Stimulated activated CD8-positive, alpha-beta memory T cell treated with anti-CD3 and anti-CD28 coated beads, Interleukin-2, amount 100 ng/mL, for 1 hour (primary cell): ENCODE measurements around the gene LCN15.
"Not testable (repeated sequence)": the region's sequence is repeated elsewhere in the genome, so short reads cannot be mapped to it uniquely, and the experiment has no call there.

Experiments
- DNase-seq, 2 donors: peaks; one replicate each; pipeline ENCODE4 v3.0.0-alpha.2; 2020; ENCODE audit warnings: low read depth in 2 of 2

The LCN15 gene

DNA sequence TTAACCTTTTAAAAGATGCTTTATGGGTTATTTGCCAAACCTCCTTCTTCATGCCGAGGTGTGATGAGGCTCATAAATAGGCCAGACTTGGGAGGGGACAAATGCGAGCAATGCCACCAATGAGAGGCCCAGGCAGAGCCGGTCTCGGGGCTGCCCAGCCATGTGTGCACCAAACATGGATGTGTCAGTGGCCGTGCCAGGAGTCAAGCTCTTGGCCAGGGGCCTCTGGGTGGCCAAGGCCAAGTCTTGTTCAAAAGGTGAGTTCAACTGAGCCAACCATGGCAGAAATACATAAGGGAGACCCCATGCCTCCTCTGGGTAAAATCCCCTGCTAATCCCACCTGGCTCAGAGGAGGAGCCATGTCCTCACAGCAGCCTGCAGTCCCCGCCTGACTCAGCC, 10.9 kb upstream of the LCN15 start:
- no peak for DNase-seq

DNA sequence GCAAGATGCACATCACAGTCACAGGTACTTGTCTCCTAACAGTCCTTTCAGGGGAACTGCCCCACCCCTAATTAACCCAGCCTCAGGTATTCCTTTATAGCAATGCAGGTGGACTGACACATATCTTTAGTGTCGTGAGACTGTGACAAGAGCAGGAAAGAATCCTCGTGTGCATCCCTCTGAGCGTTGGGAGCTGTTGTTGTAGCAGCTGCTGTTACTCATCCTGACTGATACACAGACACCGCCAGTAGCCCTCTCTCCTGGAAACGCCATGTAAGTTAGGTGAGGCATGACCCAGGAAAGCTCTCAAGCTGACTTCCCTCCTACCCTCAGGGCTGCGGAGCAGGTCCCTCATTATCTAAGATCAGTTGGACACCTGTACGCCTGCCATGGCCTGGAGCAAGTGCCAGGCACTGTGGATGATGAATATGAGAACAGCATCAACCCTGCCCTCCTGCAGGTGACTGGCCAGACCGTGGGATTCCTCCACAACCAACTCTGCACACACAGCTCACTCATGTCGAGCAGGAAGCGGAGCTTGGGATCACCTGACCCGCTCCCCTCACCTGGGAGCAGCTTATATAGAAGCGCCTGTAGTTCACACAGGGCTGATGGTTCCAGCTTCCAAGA, 10.2 kb upstream of the LCN15 start:
- no peak for DNase-seq

DNA sequence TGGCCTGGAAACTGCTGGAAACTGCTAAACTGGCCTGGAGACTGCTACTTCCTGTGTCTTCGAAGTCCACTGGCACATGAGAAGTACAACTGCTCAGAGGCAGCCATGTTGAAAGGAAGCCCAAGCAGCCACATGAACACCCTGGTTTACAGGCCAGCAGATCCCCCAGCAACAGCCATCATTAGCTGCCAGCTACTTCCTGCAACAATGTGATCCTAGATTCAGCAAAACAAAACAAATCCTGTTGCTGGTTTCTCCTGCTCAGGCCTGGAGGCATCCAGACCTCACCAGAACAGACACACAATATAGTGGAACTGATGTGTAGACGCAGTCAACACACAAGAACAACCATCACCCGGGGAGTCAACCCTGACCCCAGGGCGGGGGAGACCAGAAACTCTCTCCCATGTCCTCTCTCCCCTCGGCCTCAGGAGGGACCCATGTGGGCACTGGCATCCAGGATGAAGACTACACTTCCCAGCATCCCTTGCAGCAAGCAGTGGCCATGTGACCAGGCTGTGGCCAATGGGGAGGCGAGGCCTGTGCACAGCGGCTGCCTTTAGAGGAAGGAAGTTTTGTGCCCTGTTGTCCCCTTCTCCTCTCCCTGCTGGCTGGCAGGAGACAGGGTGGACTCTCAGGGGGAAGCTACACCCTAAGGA, 9.2 kb upstream of the LCN15 start:
- no peak for DNase-seq

DNA sequence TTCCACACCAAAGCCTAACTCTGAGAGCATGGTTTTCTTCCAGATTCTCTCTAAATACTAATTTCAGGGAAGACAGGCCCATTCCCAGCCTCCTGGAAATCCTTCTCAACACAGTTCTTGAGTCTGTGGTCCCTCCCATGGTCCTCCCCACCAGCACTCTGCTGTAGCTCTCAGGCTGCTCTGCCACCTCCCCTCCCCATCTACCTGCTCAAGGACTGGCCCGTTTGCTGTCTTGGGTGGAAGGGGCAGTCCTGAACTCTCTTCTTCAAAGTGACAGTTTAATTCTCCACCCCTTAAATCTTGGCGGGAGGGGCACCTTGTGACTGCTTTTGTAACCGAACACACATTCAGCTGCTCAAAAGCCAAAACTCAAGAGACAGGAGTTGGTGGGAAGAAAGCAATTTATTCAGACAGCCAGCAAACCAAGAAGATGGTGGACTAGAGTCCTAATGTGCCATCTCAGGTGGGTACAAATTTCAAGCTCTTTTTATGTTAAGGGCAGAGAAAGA, 7.6 kb upstream of the LCN15 start:
- DNase-seq, result no peak

DNA sequence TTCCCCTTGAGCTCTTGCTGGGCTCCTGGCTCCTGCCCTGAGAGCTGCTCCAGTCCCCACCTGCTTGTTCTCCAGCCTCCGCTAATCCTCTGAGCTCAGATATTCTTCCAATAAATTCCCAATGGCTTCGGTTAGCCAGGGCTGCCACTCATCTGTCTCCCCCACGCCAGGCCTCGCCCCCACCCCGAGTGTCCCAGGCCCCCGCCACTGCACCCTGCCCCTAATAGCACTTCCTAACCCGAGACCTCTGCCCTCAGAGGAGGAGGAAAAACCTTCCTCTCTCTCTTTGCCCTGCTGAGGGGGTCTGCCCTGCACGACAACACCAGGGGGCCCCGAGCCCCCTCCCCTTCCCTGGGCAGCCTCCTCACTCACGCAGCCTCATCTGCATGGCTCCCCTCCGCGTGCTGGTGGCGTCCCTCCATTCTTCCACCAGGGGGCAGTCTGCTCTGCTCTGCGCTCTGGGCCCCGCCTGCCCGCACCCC, 5.4 kb upstream of the LCN15 start:
- peak in 1 of 2 donors; percentile 21 for DNase-seq

DNA sequence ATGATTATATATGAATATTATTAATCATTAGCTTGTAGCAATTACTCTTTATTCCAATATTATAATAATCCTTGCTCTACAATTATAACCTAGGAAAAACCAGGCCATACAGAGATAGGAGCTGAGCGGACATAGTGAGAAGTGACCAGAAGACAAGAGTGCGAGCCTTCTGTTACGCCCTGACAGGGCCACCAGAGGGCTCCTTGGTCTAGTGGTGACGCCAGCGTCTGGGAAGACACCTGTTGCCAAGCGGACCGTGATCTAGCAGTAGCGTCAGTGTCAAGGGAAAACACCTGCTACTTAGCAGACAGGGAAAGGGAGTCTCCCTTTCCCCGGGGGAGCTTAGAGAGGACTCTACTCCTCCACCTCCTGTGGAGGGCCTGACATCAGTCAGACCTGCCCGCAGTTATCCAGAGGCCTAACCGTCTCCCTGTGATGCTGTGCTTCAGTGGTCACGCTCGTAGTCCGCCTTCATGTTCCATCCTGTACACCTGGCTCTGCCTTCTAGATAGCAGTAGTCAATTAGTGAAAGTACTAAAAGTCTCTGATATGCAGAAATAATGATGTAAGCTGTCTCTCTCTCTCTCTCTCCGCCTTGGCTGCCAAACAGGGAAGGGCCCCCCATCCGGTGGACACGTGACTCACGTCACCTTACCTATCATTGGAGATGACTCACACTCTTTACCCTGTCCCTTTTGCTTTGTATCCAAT, 2.2 kb upstream of the LCN15 start:
- not testable (repeated sequence) for DNase-seq

DNA sequence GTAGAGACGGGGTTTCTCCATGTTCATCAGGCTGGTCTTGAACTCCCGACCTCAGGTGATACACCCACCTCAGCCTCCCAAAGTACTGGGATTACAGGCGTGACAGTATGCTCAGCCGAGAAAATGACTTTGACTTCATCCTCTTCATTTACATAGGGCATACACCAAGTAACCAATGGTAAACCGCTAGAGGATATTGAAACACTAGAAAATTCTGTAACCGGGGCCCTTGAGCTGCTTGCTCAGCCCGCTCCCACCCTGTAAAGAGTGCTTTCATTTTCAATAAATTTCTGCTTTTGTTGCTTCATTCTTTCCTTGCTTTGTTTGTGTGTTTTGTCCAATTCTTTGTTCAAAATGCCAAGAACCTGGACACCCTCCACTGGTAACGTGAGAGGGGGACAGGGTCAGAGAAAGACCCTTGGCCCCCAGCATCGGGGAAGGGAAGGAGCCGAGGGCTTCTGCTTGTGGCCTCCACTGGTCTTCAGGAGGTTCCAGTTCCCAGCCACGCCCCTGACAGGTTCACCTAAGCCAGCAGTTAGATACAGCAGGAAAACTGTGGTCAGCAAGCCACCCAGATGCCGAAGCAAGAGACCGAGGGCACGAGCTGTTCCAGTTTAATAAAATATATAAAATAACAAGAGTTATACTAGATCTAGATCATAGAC, 1.6 kb upstream of the LCN15 start:
- not testable (repeated sequence) for DNase-seq

DNA sequence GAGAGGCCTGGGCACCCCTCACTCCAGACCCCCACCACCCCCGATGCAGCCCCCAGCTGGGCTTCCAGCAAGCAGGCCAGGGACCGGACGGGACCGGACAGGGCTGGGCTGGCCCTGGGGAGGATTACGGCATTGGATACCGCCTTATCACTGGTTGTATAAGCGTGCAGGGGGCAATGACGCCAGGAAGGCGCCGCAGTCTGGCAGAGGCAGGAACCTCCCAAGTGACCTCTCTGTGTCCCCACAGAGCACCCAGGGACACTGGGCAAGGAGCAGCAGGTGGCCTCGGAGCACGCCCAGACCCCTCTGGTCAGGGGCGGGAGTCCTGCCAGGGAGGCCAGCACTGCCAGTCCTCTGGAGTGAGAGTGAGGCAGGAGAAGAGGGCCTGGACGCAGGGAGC, 723 bp upstream of the LCN15 start:
- no peak for DNase-seq

DNA sequence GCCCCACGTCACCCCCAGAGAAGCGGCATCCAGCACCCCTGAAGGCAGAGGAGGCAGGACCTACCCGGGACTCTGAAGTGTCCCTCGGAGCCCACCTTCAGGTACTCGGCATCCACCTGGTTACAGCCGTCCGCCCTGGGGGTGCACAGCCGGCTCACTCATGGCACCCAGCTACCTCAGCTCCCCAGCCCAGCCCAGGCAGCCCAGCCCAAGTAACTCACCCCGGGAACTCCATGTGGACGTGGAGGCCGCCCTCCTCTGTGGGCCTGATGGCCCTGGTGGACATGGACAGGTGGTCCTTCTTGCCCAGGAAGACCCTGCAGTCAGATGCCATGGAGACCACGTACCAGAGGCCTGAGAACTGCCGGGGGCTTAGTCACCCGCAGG, 676 bp downstream of the LCN15 start:
- DNase-seq, result no peak

DNA sequence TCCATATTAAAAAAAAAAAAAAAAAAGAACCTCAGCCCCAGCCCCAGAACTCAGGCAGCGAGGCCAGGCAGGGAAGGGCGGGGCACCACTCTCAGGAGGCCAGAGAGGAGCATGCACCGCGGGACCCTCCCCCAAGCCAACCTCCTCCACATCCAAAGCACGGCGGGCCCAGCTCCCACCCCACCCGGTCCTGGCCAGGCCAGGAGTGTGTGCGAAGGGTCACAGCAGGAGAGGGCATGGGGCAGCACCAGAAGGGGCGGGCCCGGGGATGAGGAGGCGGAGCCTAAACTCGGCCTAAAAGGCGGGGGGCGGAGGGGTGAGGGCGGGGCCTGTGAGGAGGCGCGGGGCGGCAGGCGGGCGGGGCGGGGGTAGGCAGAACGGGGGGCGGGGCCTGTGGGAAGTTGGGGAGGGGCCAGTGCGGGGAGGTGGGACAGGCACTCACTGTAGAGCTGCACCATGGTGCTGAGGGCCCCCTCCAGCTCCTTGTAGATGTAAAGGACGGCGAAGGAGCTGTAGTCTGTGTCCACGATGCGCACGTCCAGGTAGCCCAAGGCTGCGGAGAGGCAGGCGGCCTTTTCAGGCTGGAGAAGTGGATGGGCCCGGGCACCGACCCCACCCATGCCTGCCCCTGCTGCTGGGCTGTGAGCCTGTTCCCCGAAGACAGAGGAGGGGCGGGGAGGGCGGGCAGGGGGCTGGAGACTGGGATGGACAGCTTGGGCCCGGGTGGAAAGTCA, 1.2 kb downstream of the LCN15 start:
- peak in 1 of 2 donors; percentile 20 for DNase-seq

DNA sequence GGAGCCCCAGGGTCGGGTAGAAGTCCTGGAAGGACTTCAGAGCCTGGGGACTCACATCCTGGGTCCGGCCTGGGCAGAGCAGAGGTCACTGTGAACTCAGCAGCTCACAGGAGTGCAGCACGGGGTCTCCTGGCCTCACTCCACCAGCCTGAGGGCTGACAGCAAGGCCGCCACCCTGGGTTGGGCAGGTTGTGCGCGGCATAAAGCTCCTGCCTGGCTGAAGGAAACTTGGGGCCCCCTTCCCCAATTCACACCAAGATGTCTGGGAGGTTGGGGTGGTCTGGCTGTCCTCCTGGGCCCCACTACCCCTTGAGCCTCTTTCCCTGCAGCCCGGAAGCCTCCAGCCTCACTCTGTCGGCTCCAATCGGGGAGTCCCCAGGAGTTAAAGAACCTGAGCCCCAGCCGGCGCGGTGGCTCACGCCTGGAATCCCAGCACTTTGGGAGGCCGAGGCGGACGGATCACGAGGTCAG, 2.1 kb downstream of the LCN15 start:
- DNase-seq, result no peak

DNA sequence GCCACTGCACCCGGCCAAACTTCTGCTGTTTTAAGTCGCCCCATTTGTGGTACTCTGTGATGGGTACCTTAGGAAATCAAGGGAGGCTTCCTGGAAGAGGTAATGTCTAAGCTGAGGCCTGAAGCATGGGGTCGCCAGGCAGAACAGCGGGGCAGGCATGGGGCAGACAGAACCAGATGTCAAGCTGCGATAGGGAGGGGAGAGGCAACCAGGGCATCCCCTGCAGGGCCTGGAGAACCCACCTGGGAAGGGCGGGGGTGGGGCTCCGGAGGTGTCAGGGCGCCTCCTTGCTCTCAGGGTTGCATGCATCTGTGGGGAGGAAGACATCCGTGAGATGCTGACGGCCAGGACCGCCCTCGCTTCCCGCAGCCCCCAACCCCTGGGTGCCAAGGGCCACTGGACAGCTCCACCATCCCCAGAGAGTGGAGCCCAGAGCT, 2.8 kb downstream of the LCN15 start:
- no peak for DNase-seq

DNA sequence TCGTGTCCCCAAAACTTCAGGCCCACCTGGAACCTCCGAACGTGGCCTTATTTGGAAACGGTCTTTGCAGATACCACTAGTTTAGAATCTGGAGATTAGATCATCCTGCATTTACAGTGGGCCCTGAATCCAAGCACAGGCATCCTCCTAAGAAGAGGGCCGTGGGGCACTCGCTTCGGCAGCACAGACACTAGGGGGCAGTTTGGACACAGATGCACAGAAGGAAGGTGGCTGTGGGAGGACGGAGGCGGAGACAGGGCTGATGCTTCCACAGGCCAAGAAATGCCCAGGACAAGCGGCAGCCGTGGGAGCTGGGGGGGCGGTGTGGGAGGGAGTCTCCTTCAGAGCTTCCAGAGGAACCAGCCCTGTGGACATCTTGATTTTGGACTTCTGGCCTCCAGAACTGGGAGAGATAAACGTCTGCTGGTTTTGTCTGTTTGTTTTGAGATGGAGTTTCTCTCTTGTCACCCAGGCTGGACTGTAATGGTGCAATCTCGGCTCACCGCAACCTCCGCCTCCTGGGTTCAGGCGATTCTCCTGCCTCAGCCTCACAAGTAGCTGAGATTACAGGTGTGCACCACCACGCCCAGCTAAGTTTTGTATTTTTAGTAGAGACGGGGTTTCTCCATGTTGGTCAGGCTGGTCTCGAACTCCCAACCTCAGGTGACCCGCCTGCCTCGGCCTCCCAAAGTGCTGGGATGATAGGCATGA, 3.3 kb downstream of the LCN15 start:
- DNase-seq, result not testable (repeated sequence)

DNA sequence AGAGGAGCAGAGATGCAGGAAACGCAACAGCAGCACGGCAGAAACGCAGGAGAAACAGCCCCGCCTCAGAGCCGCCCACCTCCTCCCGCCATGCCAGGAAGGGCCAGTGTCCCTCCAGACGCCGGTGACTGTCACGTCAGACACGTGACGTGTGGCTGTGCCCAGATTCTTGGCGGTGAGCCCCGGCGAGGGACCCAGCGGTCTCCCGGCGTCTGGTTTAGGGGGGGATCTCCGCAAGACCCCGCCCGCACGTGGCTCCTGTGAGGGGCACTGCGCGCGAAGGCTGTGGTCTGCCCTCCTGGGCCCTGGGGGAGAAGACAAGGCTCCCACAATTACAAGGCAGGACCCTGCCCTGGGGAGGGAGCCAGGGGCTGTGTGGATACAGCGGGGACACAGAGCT, 3.9 kb downstream of the LCN15 start:
- DNase-seq, result no peak

DNA sequence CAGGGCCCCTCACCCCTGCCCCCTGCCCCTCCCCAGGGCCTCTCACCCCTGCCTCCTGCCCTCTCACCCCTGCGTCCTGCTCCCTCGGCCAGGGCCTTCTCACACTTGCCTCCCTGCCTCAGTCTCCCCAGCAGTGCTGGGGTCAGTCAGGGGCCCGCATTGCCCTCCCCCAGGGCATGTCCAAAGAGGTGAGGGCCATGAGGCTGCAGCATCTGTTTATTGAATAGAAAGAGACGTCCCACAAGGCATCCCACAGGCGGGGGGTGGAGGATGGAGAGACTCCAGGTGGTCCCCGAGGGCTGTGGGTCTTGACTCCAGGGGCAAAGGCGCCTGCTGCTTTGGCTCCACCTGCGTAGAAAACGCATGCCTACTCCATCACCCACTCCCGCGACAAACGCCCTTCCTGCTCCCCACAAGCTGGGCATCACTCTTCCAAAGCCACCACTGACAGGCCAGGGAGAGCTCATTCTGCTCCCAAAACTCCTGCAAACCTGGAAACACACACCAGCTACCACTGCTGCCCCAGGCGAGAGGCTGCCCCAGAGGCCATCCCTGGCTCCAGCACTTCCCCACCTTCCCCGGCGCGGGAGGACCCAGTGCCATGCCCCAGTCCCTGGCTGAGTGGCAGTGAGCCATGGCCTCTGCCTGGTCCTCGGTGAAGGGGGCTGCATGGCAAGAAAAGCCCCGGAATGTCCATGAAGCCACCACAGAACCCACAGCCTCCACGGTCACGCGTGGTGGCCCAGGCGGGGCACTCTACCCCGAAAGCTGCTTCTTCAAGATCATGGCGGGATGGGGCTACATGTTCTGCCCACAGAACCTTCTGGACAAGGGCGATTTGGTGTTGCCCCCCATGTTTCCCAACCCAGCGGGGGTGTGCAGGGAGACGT, 4.6 kb downstream of the LCN15 start:
- DNase-seq, result no peak

DNA sequence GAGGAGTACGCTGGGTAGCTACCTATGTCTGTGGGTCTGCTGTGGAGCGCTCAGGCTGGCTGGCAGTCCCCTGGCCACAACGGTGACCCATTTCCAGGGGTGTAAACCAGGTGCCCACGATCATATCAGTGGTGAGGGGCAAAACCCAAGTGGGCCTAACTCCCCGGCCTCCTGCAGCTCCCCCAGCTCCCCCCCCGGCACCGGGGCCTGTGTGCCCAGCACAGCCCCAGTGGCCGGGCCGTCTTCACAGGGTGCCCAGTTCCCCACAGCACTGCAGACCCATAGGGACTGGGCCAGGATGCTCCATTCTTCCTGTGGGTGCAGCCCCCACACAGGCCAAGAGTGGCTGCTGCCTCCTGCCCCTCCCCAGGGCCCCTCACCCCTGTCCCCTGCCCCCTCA, 5.3 kb downstream of the LCN15 start:
- DNase-seq, result no peak

DNA sequence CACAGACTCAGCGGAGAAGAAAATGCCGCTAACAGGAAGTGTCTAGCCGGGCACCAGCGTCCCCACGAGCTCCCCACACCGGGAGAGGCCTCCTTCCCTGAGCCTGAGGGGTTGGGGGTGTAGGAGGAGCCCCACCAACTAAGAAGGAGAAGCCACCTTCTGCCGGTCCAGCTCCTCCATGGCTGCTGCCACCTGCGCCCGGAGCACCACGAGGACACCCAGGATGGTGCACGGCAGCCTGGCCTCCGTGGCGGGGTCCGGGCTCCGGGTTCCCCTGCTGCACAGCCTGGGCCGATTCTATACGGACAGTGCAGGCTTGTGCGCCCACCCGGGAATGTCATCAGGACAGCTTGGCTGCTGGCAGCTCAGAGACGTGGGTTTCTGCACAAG, 6.6 kb downstream of the LCN15 start:
- no peak for DNase-seq

DNA sequence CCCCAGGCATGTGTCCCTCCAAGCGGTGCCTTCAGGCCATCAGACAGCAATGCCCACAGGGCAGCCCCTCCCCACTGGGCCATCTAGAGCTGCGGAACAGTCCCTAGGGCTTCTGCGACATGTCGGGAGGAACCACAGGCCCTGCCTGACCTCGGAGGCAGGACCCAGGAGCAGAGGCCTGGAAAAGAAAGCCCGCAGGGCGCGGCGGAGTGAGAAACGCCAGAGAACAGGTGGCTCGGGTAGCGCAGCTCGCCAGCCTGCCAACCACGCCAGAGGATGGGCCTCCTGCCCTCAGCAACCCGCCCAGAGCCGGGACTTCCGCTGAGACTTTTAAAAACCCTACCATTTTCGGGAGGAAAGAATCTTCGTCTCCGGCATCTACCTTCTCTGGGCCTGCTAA, 7.0 kb downstream of the LCN15 start:
- no peak for DNase-seq

DNA sequence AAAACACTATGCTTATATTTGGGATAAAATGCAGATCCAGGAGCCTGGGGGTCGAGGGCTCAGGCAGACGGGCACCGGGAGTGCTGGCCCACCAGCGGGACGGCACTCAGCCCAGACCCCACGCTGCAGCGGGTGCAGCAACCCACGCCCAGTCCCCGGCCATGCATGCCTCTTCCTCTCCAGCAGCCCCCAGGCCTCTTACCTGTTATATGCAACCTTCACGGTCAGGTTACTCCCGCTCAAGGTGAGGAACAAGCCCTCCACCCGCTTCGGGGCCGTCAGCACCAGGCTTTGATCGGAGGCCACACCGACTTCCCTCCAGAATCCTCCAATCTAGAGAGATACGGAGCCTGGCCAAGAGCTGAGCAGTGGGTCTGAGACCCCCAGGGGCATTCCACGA, 7.5 kb downstream of the LCN15 start:
- DNase-seq, result no peak

DNA sequence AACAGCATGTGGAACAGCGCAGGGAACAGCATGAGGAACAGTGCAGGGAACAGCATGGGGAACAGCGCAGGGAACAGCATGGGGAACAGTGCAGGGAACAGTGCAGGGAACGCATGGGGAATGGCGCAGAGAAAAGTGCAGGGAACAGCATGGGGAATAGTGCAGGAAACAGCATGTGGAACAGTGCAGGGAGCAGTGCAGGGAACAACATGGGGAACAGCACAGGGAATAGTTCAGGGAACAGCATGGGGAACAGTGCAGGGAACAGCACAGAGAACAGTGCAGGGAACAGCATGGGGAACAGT, 8.2 kb downstream of the LCN15 start:
- DNase-seq, result no peak
